Duodenal mucosa (tissue), 2 donors: ENCODE measurements around the gene NRXN3.

Experiments
- H3K27ac ChIP-seq: one replicate; pipeline ENCODE4 v1.7.0; 2013; ENCODE audit warnings: low read depth, low read length
- H3K27me3 ChIP-seq, 2 donors: one replicate each; pipeline ENCODE4 v1.7.0; 2013; ENCODE audit warnings: low read length in 2 of 2, control low read depth in 1 of 2; ENCODE audit not compliant: insufficient read depth in 2 of 2, control insufficient read depth in 1 of 2
- H3K36me3 ChIP-seq, 2 donors: one replicate each; pipeline ENCODE4 v1.7.0; 2013; ENCODE audit warnings: low read length in 2 of 2, control low read depth in 1 of 2; ENCODE audit not compliant: insufficient read depth in 2 of 2, control insufficient read depth in 1 of 2
- H3K4me1 ChIP-seq, 2 donors: one replicate each; pipeline ENCODE4 v1.7.0; 2013; ENCODE audit warnings: low read length in 2 of 2, control low read depth in 1 of 2; ENCODE audit not compliant: insufficient read depth in 2 of 2, control insufficient read depth in 1 of 2
- H3K4me3 ChIP-seq, 2 donors: one replicate each; pipeline ENCODE4 v1.7.0; 2013; ENCODE audit warnings: low read length in 2 of 2, low read depth in 1 of 2
- H3K9ac ChIP-seq, 2 donors: one replicate each; pipeline ENCODE4 v1.7.0; 2013; ENCODE audit warnings: low read length in 2 of 2, low read depth in 1 of 2
- H3K9me3 ChIP-seq, 2 donors: one replicate each; pipeline ENCODE4 v1.7.0; 2013; ENCODE audit warnings: low read length in 2 of 2, control low read depth in 1 of 2; ENCODE audit not compliant: control insufficient read depth in 1 of 2

NRXN3 gene

DNA sequence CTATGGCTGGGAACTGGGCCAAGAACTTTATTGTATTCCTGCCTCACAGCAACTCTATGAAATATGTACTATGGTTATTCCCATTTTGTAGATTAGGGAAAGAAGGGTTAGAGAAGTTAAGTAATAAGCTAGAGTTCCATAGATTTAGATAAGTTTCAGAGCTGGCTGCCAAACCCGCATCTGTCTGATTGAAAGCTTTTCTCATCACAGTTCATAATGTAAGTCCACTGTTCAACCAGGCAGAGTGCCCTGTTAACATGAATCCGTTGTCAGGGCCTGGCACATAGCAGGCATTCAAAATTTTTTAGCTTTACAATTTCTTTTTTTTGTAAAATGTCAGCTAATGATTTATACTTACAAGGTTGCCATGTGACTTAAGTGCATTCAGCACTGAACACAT lies 467.3 kb downstream of the NRXN3 start:
- Histone ChIP-seq H3K27ac (no peak overlapping the region), H3K27me3 (no peaks in the 10 kb centered on the region), H3K4me3 (no peak overlapping the region), H3K9ac (no peak overlapping the region), H3K9me3 (no peaks in the 10 kb centered on the region), H3K4me1 (no peaks in the 10 kb centered on the region), H3K36me3 (no peaks in the 10 kb centered on the region)

DNA sequence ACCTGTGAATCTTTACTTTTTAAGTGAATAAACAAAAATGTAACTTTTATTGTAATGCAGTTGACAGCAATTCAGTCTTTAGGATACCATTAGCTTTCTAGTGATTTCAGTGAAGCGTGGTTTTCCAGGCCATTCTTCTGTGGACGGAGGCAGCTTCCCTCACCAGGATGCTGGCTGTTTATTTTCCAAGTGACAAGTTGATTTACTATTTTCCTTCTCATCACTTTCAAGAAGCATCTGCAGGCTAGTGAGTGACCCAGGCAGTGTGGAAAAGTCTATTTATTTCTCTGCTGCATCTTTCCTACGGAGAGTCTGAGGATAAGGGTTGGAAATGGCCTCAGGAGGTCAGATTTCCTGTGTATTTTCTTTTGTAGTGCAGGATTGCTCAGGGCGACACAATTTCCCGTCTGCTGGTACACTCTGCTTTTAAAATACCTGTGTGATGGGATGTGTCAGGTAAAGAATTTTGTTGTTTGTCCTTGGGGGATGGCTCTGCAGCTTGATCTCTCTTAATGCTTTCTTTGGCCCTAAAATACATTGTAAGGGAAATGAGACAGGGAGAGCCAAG lies 467.8 kb downstream of the NRXN3 start:
- no peaks in the 10 kb centered on the region for H3K4me1 ChIP-seq
- H3K27ac ChIP-seq = no peak overlapping the region
- no peaks in the 10 kb centered on the region for H3K9me3 ChIP-seq
- H3K4me3 ChIP-seq = no peak overlapping the region
- H3K27me3 ChIP-seq = no peaks in the 10 kb centered on the region
- H3K9ac ChIP-seq = no peak overlapping the region
- H3K36me3 ChIP-seq = no peaks in the 10 kb centered on the region

DNA sequence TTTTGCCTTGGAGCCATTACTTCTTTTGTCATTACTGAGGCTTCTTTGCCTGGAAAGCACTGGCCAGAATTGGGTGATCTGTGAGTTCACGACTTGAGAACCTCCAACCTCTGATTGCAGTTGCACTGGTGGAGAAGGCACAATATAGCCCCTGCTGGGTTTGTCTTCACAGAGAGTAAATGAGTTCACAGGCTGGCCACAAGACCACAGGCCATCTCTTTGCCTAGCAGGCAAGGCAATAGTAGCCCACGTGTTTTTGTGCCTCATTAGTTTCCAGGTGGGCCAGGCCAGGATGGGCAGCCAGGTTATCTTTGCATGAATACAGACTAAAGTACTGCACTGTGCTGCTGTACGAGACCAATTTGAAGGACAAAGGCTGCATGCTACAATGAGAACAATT lies 468.8 kb downstream of the NRXN3 start:
- no peaks in the 10 kb centered on the region for H3K4me1 ChIP-seq
- no peak overlapping the region for H3K27ac ChIP-seq
- H3K9me3 ChIP-seq = no peaks in the 10 kb centered on the region
- H3K27me3 ChIP-seq = no peaks in the 10 kb centered on the region
- H3K4me3 ChIP-seq = no peak overlapping the region
- no peaks in the 10 kb centered on the region for H3K36me3 ChIP-seq
- H3K9ac ChIP-seq = no peak overlapping the region

DNA sequence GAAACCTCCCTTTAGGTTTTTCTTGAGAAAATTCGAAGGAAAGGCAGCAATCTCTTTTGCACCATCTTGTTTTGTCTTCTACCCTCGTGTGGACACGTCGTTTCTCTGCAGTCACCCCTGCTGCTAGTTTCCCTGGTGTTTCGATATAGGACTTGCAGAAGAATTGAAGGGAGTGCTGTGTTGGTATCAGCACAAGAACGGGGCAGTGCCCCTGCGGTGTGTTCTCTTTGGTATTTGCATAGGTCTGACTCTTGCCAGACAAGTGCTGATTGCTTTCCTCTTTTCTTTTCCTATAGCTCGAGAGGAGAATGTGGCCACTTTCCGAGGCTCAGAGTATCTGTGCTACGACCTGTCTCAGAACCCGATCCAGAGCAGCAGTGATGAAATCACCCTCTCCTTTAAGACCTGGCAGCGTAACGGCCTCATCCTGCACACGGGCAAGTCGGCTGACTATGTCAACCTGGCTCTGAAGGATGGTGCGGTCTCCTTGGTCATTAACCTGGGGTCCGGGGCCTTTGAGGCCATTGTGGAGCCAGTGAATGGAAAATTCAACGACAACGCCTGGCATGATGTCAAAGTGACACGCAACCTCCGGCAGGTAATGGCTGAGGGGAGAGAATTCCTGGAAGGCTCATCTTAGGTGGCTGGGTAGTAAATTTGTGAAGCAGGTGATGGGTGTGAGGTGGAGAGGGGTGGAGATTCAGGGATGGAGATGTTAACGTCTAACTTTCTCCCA lies 474.8 kb downstream of the NRXN3 start:
- Histone ChIP-seq H3K36me3 (no peaks in the 10 kb centered on the region), H3K4me3 (no peak overlapping the region), H3K9ac (no peak overlapping the region), H3K27me3 (no peaks in the 10 kb centered on the region), H3K4me1 (no peaks in the 10 kb centered on the region), H3K27ac (no peak overlapping the region), H3K9me3 (no peaks in the 10 kb centered on the region)

DNA sequence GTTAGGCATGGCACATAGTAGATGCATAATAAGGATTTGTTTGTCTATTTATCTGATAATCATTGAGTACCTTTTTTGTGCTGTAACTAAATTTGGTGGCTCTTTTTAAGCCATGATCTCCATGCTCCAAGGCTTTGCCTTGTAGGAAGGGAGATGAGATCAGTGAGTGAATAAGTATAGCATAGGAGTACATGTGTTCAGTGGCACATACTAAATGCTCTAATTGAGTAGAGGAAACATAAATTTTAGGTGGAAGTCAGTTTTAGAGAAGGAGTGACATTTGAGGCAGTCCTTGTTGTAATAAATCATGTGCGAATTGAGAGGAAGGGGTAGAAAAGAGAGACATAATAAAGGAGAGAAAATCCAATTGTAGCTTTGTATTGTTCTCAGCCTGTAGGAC lies 482.6 kb downstream of the NRXN3 start:
- H3K9me3 ChIP-seq = no peaks in the 10 kb centered on the region
- no peak overlapping the region for H3K9ac ChIP-seq
- no peak overlapping the region for H3K4me3 ChIP-seq
- H3K4me1 ChIP-seq = no peaks in the 10 kb centered on the region
- no peak overlapping the region for H3K27ac ChIP-seq
- no peaks in the 10 kb centered on the region for H3K36me3 ChIP-seq
- no peaks in the 10 kb centered on the region for H3K27me3 ChIP-seq

DNA sequence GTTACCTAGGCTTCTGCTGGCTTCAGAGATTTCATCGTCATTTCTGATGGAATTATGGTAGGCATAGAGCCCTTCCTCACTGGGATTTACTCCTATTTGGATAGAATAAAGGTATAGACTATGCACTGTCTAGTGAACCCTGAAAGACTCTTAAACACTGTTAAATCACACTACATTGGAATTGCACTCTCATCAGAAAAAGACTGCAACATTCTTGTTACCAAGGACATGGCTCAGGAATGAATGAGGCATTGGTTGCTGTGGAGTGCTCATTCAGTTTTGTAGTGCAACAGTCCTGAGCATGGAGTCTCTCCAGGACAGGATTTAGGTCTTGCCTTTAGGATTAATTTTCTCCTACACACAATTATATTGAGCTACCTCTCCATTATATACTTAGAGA lies 483.0 kb downstream of the NRXN3 start:
- Histone ChIP-seq H3K4me3 (no peak overlapping the region), H3K36me3 (no peaks in the 10 kb centered on the region), H3K9me3 (no peaks in the 10 kb centered on the region), H3K27me3 (no peaks in the 10 kb centered on the region), H3K4me1 (no peaks in the 10 kb centered on the region), H3K9ac (no peak overlapping the region), H3K27ac (no peak overlapping the region)

DNA sequence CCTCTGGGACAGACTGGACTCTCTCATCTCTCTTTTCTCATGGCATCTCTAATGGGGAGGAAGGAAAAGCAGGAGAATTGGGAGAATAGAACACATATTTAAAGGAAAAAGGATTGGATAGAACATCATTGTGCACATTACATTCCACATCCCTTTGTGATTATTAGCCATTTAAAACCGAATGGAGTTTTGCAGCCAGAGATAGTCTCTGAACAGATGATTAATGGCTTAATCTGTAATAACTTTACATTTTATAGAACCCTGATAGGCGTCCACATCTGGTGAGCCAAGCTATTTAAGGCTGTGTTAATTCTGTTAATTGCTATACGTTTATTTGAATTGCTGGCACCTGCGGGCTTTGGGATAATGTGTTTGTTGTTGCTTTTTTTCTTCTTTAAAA lies 487.3 kb downstream of the NRXN3 start:
- Histone ChIP-seq H3K4me3 (no peak overlapping the region), H3K27me3 (no peaks in the 10 kb centered on the region), H3K4me1 (no peaks in the 10 kb centered on the region), H3K36me3 (no peaks in the 10 kb centered on the region), H3K9me3 (no peaks in the 10 kb centered on the region), H3K9ac (no peak overlapping the region), H3K27ac (no peak overlapping the region)

DNA sequence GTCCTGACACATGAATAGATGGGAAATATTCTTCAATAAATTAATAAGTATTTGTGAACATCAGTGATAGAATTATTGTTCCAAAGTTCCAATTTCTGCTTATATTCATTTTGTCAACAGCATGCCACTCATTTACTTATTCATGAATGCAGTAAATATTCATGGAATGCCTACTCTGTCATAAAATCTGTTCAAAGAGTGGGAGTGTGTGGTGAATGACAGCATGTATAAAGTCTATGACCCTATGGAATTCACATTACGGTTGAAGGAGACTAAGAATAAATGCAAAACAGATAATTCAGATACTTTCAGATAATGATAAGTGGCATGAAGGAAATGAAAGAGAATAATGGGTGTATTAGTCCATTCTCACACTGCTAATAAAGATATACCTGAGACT lies 494.7 kb downstream of the NRXN3 start:
- H3K4me1 ChIP-seq = no peaks in the 10 kb centered on the region
- H3K4me3 ChIP-seq = no peak overlapping the region
- no peak overlapping the region for H3K27ac ChIP-seq
- no peak overlapping the region for H3K9ac ChIP-seq
- no peaks in the 10 kb centered on the region for H3K36me3 ChIP-seq
- H3K27me3 ChIP-seq = no peaks in the 10 kb centered on the region
- H3K9me3 ChIP-seq = no peaks in the 10 kb centered on the region

DNA sequence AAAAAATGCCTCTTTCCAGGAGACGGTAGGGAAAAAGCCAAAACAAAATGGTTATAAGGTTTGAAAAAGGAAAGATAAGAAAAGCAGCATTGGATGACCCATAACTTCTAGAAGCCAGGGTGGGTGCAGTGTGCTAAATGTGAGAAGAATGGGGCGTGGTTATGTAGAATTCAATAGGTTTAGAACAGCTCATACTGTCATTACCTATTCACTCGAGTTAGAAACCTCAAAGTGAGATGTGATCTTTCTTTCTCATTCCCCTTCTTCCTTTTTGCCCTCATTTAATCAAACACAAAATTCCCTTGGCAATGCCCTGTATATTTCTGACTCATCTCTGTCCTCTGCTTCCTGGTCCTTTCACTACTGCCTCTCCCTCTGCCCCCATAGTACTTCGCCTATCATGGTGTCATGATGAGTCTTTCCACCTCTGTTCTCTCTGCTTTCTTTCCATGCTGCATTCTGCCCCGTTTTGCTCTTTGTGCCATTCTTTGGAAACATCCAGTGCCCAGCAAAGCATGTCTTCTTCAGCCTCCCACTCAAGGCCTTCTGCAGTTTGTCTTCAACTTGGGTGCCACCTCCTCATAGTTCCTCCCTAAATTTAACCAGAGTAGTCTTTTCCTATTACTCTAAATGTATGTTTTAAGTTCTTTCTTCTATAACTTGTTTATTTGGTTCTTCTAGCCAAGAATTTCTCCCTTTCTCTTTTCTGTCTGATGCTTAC lies 496.3 kb downstream of the NRXN3 start:
- Histone ChIP-seq H3K36me3 (no peaks in the 10 kb centered on the region), H3K27me3 (no peaks in the 10 kb centered on the region), H3K9me3 (no peaks in the 10 kb centered on the region), H3K27ac (no peak overlapping the region), H3K4me3 (no peak overlapping the region), H3K9ac (no peak overlapping the region), H3K4me1 (no peaks in the 10 kb centered on the region)

DNA sequence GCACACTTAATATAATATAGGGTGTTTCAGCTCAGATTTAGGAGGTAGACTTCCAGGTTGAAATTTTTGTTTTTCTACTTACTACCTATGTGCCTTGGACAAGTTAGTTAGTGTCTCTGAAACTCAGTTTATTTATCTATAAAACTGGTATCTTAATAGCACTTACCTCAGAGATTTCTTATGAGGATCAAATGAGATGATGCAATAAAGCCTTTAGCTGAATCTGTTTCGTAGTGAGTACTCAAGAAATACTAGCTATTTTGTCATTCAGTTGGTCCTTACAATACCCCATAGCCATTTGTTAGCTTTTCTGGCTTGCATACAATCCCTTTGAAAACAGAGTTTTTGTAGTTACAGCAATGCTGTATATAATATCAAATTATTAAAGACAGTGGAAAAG lies 497.0 kb downstream of the NRXN3 start:
- H3K36me3 ChIP-seq = no peaks in the 10 kb centered on the region
- H3K4me1 ChIP-seq = no peaks in the 10 kb centered on the region
- H3K4me3 ChIP-seq = no peak overlapping the region
- no peak overlapping the region for H3K9ac ChIP-seq
- H3K27me3 ChIP-seq = no peaks in the 10 kb centered on the region
- no peaks in the 10 kb centered on the region for H3K9me3 ChIP-seq
- H3K27ac ChIP-seq = no peak overlapping the region
